HG03432 (cell line): ENCODE data around the gene SDK1.
A peak's percentile ranks its signal among the peaks of the same experiment; 100 is the strongest.

Source experiments
- ATAC-seq: cut with Tn5 transposase; IDR thresholded peaks from one replicate; pipeline ENCODE4 v1.9.1; 2021; ENCODE audit warnings: mild to moderate bottlenecking, moderate library complexity; ENCODE audit not compliant: unreplicated experiment

The SDK1 gene

GRCh38 chr7:3283130-3283704 lies 17.8 kb upstream of the SDK1 start:
- no peak for ATAC-seq

- ATAC-seq = no peak
Measured at GRCh38 chr7:3285652-3286051, 15.4 kb upstream of the SDK1 start.

GRCh38 chr7:3289996-3290395 lies 11.1 kb upstream of the SDK1 start:
- ATAC-seq = no peak

- ATAC-seq = no peak
Measured at GRCh38 chr7:3292694-3293093, 8.4 kb upstream of the SDK1 start.

GRCh38 chr7:3294432-3295100 lies 6.5 kb upstream of the SDK1 start:
- no peak for ATAC-seq

- no peak for ATAC-seq
Measured at GRCh38 chr7:3297105-3297819, 3.8 kb upstream of the SDK1 start.

GRCh38 chr7:3300221-3300650 lies 816 bp upstream of the SDK1 start:
- ATAC-seq = peak; percentile 0

GRCh38 chr7:3301449-3301731 lies 338 bp downstream of the SDK1 start:
- peak; percentile 21 for ATAC-seq

- no peak for ATAC-seq
Measured at GRCh38 chr7:3301831-3302618, 973 bp downstream of the SDK1 start.

GRCh38 chr7:3302681-3303320 lies 1.7 kb downstream of the SDK1 start:
- no peak for ATAC-seq

- ATAC-seq = no peak
Measured at GRCh38 chr7:3304131-3304530, 3.1 kb downstream of the SDK1 start.

GRCh38 chr7:3307435-3307834 lies 6.4 kb downstream of the SDK1 start:
- ATAC-seq = no peak

GRCh38 chr7:3309140-3309539 lies 8.1 kb downstream of the SDK1 start:
- no peak for ATAC-seq

GRCh38 chr7:3309956-3310355 lies 8.9 kb downstream of the SDK1 start:
- no peak for ATAC-seq

- no peak for ATAC-seq
Measured at GRCh38 chr7:3310884-3311283, 9.8 kb downstream of the SDK1 start.

GRCh38 chr7:3312583-3312982 lies 11.5 kb downstream of the SDK1 start:
- ATAC-seq = no peak

GRCh38 chr7:3318874-3319273 lies 17.8 kb downstream of the SDK1 start:
- ATAC-seq = no peak

GRCh38 chr7:3321206-3321605 lies 20.2 kb downstream of the SDK1 start:
- ATAC-seq = no peak

- ATAC-seq = no peak
Measured at GRCh38 chr7:3321745-3322144, 20.7 kb downstream of the SDK1 start.

- no peak for ATAC-seq
Measured at GRCh38 chr7:3326246-3326645, 25.2 kb downstream of the SDK1 start.

GRCh38 chr7:3327099-3327498 lies 26.0 kb downstream of the SDK1 start:
- no peak for ATAC-seq
